ENCODE results near the gene TEX14. TPM values are rescaled to one million over a fixed set of nuclear protein-coding genes. Genes with fewer than 3 reads are reported as not detected.

The TEX14 gene
- total RNA-seq, 2 donors from 2014 or later: not detected

DNA sequence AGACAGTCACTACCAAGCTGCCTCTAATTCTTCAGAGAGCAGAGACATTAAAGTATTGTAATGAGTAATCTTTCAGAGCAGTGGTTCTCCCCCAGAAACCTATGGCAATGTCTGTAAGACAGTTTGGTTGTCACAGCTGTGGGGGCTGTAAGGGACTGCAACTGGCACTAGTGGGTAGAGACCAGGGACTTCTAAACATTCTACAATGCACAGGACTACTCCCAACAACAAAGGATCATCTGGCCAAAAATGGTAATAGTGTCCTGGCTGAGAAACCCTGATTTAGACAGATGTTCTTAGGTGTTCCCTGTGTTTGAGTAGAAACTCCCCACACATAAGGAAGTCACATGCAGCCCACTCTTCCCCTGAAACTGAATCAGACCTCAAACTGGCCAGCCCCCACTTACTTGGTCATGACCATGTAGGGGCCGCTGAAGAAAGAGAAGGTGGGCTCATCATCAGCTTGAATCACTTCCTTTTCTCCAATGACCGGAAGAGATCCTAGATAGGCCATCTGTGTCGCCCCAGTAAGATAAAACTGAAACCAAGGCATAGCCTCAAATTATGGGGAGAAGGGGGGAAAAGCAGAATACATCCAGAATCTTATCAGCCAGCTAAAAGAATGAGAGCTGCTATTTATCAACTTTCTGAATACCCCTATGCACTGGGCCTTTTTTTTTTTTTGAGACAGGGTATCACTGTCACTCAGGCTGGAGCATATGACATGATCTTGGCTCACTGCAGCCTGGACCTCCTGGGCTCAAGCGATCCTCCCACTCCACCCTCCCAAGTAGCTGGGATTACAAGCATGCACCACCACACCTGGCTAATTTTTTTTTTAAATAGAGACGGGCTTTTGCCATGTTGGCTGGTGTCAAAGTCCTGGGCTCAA lies 75.8 kb downstream of the TEX14 start:
- Histone ChIP-seq H3K4me3 (no peak overlapping the region), H3K36me3 (no peaks in the 10 kb centered on the region), H3K27me3 (no peaks in the 10 kb centered on the region), H3K27ac (no peak overlapping the region), H3K9me3 (no peaks in the 10 kb centered on the region), H3K4me1 (no peaks in the 10 kb centered on the region)
- DNase-seq (ENCODE audit: low spot score): no peak
- TF ChIP-seq, protein P1, sequence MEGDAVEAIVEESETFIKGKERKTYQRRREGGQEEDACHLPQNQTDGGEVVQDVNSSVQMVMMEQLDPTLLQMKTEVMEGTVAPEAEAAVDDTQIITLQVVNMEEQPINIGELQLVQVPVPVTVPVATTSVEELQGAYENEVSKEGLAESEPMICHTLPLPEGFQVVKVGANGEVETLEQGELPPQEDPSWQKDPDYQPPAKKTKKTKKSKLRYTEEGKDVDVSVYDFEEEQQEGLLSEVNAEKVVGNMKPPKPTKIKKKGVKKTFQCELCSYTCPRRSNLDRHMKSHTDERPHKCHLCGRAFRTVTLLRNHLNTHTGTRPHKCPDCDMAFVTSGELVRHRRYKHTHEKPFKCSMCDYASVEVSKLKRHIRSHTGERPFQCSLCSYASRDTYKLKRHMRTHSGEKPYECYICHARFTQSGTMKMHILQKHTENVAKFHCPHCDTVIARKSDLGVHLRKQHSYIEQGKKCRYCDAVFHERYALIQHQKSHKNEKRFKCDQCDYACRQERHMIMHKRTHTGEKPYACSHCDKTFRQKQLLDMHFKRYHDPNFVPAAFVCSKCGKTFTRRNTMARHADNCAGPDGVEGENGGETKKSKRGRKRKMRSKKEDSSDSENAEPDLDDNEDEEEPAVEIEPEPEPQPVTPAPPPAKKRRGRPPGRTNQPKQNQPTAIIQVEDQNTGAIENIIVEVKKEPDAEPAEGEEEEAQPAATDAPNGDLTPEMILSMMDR (IDR thresholded peaks at IDR 0.05): no peak

DNA sequence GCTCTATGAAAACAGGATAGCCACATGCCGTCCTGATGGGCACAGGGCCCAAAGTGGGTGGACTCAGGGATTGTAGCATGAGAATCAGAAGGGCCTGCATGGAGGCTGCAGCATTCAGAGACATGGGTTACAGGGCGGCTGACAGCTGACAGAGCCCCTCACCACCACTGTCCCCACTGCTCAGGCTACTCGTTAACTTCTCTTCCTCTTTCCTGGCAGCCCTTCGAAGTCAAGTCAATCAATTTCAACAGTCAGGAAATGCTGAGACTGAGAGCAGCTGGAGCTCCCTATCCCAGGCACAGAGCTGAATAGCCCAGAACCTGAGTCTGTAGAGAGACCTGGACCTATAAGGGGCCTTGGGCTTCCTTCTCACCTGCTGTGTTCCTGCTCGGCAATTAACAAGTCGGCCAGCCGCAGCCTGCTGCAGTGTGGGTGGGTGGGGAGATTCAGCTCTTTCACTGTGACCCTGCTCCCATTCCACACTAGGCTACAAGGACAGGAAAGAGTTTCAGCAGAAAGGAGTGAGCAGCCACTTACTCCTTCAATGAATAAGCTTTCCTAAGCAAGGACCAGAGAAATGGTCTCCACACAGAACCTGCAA lies 76.9 kb downstream of the TEX14 start:
- no peaks in the 10 kb centered on the region for H3K4me1 ChIP-seq
- no peaks in the 10 kb centered on the region for H3K36me3 ChIP-seq
- TF ChIP-seq, protein P1 (IDR thresholded peaks at IDR 0.05): no peak
- no peak for DNase-seq (ENCODE audit: low spot score)
- no peak overlapping the region for H3K4me3 ChIP-seq
- H3K27ac ChIP-seq: no peak overlapping the region
- H3K27me3 ChIP-seq: no peaks in the 10 kb centered on the region
- no peaks in the 10 kb centered on the region for H3K9me3 ChIP-seq

DNA sequence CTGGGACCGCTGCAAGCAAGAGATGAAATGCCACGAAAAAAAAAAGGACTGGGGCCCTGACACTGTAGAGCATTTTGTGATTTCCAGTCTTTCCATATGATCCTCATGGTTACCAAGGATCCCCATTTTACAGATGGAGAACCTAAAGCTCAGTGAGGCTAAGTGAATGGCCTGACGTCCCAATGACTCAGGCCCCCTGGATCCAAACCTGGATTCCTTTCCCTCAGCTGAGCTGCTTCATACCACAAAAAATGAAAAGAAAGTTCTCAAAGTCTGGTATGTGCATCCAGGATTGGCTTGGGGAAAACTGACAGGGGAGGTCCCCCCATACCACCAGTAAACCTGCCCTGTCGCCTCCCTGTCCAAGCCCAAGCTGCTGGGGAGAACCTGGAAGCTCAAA lies 80.5 kb downstream of the TEX14 start:
- Histone ChIP-seq H3K9me3 (no peaks in the 10 kb centered on the region), H3K27me3 (no peaks in the 10 kb centered on the region), H3K4me1 (no peaks in the 10 kb centered on the region), H3K36me3 (no peaks in the 10 kb centered on the region), H3K27ac (no peak overlapping the region), H3K4me3 (no peak overlapping the region)
- TF ChIP-seq, protein P1 (IDR thresholded peaks at IDR 0.05): no peak
- DNase-seq (ENCODE audit: low spot score): no peak

DNA sequence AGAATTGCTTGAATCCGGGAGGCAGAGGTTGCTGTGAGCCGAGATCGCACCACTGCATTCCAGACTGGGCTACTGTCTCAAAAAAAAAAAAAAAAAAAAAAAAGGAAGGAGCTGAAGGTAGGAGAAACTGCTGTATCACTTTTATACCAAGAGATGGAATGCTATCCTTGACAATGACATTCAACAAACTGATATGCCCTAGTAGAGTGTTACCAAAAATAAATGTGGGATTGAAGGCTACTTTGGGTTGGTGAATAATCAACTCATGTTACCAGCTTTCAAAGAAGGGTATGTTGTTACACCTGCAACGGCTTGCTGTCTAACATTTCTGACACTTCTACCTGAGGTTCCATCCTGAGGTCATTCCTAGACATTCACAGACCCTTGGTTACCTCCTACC lies 84.9 kb downstream of the TEX14 start:
- no peak overlapping the region for H3K4me3 ChIP-seq
- TF ChIP-seq, protein P1 (IDR thresholded peaks at IDR 0.05): no peak
- DNase-seq (ENCODE audit: low spot score): no peak

DNA sequence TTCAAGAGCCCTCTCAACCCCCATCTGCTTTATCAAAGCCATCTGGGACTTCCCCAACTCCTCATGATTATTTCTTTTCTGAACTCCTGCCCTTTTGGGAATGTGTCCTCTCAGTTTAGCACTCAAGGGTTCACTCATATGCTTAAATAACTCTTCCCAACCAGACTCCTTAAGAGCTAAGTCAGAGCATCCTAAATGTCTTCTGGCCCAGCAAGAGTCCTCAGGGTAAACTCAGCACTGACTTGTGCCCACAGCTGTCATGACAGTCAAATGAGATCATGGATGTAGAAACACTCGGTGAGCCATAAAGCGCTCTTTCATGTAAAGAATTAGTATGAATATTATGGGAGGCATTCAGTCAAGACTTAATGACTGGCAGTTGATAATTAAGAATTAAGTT lies 85.9 kb downstream of the TEX14 start:
- H3K9me3 ChIP-seq: no peaks in the 10 kb centered on the region
- TF ChIP-seq, protein P1 (IDR thresholded peaks at IDR 0.05): no peak
- DNase-seq (ENCODE audit: low spot score): no peak
- no peaks in the 10 kb centered on the region for H3K36me3 ChIP-seq
- H3K4me1 ChIP-seq: no peaks in the 10 kb centered on the region
- no peak overlapping the region for H3K4me3 ChIP-seq
- no peaks in the 10 kb centered on the region for H3K27me3 ChIP-seq
- H3K27ac ChIP-seq: no peak overlapping the region

More for the DNA sequence above, 84.9 kb downstream of the TEX14 start:
- H3K9me3 ChIP-seq: no peaks in the 10 kb centered on the region
- no peak overlapping the region for H3K27ac ChIP-seq
- no peaks in the 10 kb centered on the region for H3K4me1 ChIP-seq
- H3K36me3 ChIP-seq: no peaks in the 10 kb centered on the region
- H3K27me3 ChIP-seq: no peaks in the 10 kb centered on the region

Data from right atrium auricular region (tissue), 2 donors.